ENCODE data around the gene FZD2.
"Not testable (repeated sequence)": the region's sequence is repeated elsewhere in the genome, so short reads cannot be mapped to it uniquely, and the experiment has no call there.

The FZD2 gene

DNA sequence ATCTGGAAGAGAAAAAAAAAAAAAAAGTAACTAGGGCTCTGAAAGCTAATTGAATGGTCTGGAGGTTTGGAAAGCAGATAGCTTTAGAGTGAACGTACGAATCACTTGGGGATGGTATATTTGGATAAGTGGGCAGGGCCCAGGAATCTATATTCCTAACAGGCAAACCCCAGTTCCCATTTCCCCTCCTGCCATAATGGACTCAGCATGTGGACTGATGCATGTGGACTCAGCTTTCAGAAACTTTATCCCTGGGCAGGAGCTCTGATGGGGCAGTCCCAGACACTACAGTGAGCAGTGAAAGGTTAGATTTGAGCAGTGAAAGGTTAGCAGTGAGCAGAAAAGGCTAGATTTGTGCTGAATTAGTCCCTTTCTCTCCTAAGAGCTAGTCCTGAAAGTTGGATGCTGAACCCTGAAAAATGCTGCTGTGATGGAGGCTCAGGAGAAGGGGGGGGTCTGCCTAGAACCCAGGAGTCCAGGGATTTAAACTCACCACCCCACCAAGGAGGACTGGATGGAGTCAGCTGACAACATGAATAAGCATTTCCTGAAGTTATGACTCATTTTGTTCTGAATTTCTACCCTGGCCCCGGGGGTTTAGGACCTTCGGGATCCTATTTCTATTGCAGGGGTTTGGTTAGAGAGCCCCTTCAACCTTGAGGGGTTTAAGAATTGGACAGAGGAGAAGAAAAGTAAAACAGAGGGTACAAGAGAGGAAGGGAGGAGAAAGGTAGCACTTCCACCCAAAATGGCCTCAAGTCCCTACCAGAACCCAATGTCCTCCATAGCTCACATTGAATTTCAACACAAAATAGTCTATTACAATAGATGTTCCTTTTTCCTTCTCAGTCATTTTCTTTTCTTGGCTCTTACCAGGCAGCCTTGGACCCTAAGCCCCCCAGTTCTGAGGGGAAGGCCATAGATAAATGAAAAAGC lies 10.3 kb upstream of the FZD2 start:
- DNase-seq, result no peak

DNA sequence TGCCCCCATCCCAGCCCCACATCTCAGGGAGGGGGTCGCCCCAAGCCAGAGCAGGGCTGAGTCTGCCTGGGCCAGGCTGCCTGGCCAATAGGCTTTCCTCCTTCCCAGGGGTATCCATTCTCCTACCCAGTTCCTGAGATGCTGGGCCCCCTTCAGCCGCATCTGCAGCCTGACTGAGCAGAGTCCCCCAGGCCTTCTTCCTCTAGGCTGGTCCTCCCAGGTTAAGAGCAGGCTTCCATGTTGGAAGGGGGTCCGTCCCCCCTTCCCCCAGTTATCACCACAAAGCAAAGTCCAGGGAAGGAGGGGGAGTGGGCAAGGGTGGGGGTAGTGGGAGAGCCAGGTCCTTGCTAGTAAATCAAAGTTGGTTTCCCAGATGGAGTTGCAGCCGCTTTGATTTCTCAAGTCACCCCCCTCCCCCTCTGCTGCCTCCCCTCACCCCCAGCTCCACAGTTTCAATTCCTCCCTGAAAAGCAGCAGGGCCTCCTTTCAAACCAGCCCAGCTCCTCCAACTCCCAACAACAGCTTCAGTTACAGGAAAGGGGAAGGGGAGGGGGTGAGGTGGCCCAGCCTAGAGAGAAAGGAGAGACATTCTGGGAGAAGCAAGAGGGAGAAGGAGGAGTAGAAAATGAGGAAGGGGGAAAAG lies 9.5 kb upstream of the FZD2 start:
- DNase-seq, result no peak

DNA sequence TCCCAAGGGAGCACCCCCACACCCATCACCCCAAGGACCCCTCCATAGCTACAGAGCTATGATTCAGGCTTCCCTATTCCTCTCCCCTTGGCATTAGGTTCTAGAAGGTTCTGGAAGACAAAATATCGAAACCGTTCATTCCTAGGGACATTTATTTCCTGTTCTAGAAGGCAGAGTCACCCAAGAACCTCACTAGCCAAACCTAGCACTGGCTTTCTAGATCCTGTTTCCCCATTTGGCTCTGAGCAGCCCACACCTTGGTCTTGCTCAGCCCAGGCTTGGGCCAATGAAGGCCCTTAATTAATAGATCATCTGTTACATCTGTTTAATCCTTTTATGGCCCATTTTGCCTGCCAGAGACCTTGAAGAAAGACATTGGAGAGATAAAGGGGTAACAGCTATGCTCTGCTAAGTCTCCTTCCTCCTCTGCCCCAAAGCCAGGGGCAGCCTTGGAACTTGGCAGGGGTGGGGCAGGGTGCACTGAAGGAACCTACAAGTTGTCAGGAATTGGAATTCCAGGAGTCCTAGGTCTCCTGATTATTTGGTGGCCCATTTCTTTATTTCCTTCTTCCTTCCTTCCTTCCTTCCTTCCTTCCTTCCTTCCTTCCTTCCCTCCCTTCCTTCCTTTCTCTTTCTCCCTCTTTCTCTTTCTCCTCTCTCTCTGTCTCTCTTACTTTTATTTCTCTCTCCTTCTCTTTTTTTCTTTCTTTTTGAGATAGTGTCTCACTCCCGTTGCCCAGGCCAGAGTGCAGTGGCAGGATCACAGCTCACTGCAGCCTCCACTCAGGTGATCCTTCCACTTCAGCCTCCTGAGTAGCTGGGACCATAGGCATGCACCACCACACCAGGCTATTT lies 8.7 kb upstream of the FZD2 start:
- DNase-seq, result no peak

DNA sequence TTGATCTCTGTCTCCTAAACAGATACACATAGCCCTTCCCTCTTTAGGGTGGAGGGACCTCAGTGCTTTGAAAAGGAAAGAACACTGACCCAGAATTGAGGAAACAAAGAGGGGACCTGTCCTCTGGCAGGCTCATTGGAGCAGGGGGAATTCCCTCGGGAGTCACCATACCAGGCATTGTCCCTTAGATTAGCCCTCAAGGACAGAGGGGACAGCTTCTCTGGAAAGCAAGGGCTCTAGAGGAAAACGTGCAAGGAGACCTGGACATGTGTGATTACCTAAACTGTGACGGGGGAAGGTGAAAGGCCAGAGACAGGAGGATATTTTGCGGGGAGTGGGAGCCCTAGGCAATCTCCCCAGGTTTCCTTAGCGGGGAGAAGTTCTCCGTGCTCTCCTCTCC lies 7.6 kb upstream of the FZD2 start:
- DNase-seq, result no peak

DNA sequence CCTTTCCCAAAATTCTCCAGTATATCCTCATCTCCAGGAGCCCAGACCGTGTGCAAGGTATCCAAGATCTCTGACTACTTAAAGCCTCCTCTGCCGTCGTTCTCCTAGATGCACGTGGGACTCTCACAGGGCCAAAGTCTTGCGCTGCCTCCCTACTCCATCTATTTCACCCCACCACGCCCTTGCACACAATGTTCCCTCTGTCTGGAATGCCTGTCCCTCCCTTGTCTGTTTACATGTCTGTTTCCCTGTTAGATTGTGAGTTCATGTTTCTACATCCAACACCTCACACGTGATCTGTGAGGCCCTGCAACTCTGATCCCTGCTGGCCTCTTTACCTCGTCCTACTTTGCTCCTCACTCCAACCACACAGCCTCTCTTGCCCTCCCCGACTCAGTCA lies 4.9 kb upstream of the FZD2 start:
- no peak for DNase-seq

DNA sequence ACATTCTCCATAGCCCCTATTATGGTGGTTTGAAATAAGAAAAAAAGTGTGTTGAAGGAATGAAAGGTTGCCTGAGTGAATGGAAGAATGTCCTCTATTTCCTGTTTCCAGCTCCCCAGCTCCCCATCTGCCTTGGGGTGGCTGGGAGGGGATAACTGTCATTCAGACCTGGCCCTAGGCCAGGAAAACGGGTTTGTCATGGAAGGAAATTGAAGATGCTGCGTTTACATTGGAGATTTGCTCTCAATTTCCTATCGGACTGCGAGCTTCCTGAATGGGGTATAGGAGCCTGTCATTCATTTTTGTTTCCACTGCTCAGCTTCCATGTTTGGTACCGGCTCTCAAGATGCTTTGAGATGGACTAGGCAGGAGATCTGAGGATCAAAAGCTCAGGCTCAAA lies 2.2 kb upstream of the FZD2 start:
- DNase-seq, result no peak

DNA sequence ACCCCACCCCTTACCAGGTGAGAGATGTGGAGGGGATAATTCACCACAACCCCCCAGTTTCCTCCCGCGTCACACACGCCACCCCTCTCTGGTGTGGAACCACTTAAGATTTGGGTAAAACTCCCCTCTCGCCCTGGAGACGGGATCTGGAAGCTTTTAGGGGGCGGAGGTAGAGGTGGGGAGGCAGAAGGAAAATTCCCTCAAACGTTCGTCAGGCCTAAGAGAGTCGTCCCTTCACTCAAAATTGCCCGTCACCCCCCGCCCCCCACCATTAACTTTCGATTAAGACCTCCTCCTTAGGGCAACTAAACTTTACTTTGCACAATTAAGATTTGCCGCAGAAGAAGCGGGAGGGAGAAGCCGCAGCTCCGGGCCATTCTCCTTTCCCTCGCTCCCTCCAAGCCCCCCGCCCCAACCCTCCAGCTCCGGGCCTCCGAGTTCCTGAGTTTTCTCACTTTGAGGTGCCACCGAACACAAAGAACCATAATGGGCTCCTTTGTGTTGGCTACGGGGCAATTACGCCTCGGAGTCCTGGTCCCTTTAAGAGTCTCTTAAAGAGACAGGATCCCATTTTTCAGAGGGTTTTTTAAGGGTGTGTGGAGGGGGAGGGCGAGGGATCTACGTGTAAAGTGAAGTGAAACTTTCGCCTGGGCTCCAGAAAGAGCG lies 985 bp upstream of the FZD2 start:
- DNase-seq, result no peak

DNA sequence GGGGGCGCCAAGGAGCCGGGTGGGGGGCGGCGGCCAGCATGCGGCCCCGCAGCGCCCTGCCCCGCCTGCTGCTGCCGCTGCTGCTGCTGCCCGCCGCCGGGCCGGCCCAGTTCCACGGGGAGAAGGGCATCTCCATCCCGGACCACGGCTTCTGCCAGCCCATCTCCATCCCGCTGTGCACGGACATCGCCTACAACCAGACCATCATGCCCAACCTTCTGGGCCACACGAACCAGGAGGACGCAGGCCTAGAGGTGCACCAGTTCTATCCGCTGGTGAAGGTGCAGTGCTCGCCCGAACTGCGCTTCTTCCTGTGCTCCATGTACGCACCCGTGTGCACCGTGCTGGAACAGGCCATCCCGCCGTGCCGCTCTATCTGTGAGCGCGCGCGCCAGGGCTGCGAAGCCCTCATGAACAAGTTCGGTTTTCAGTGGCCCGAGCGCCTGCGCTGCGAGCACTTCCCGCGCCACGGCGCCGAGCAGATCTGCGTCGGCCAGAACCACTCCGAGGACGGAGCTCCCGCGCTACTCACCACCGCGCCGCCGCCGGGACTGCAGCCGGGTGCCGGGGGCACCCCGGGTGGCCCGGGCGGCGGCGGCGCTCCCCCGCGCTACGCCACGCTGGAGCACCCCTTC lies 484 bp downstream of the FZD2 start:
- no peak for DNase-seq

DNA sequence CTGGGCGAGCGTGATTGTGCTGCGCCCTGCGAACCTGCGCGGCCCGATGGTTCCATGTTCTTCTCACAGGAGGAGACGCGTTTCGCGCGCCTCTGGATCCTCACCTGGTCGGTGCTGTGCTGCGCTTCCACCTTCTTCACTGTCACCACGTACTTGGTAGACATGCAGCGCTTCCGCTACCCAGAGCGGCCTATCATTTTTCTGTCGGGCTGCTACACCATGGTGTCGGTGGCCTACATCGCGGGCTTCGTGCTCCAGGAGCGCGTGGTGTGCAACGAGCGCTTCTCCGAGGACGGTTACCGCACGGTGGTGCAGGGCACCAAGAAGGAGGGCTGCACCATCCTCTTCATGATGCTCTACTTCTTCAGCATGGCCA lies 1.0 kb downstream of the FZD2 start:
- no peak for DNase-seq

DNA sequence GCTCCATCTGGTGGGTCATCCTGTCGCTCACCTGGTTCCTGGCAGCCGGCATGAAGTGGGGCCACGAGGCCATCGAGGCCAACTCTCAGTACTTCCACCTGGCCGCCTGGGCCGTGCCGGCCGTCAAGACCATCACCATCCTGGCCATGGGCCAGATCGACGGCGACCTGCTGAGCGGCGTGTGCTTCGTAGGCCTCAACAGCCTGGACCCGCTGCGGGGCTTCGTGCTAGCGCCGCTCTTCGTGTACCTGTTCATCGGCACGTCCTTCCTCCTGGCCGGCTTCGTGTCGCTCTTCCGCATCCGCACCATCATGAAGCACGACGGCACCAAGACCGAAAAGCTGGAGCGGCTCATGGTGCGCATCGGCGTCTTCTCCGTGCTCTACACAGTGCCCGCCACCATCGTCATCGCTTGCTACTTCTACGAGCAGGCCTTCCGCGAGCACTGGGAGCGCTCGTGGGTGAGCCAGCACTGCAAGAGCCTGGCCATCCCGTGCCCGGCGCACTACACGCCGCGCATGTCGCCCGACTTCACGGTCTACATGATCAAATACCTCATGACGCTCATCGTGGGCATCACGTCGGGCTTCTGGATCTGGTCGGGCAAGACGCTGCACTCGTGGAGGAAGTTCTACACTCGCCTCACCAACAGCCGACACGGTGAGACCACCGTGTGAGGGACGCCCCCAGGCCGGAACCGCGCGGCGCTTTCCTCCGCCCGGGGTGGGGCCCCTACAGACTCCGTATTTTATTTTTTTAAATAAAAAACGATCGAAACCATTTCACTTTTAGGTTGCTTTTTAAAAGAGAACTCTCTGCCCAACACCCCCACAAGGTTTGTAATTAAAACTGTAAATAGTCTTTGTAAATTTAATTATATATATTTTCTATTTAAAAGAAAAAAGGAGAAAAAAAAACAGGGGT lies 1.7 kb downstream of the FZD2 start:
- DNase-seq, result no peak

DNA sequence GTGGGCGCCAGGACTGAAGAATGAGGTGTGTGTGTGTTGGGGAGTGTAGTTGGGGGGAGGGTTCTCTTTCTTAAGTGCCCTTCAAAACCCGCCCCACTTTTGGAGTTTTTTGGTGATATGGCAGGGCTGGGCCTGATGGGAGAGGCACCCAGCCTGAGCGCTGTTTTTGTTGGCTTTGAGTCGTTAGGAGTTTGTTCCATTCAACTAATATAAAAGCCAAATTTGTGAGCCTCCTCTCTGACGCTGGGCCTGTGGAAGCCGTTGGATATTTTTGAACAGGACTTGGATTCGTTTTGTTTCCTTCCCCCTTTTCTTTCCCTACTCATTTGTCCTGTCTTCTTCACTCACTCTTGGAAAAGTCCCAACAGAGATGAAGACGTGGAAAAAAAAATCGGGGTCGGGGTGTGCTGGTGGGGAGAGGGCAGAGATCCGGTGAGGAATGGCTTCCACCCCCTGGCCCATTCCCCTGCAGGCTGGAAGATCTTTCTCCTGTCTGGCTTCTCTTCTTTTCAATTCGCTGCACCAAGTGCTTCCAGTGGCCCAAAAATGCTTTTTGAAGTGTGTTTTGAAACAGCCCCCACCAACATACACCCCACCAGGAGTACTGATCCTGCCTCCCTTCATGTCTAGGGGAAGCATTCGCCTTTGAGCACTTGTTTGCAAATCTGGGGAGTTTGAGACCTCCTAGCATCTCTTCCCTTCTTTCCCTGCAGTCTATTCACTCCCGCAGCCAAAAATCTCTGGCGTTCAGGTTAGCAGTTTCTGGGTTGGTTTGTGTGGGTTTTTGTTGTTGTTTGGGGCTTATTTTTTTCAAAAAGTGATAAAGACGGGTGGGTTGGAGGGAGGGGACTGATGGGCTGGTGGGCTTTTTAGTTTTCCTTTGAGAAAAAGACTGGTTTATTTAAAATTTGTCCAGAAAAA lies 2.6 kb downstream of the FZD2 start:
- no peak for DNase-seq

DNA sequence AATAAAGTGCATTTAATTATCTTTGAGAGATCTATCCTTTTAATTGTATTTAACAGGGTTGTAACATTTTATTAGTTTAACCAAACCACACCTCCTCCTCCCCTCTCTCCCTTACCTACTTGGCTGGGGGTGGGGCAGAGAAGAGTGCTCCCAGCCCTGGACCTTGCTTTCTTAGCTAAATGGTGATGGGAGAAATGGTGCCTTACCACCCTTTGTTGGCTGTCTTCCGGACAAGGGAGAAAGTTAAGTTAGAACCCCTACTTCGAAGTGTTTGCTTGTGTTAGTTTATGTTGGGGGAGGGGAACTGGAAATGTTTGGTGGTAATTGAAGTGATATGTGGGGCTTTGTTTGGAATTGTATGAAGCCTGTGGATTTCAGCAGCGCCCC lies 3.9 kb downstream of the FZD2 start:
- no peak for DNase-seq

DNA sequence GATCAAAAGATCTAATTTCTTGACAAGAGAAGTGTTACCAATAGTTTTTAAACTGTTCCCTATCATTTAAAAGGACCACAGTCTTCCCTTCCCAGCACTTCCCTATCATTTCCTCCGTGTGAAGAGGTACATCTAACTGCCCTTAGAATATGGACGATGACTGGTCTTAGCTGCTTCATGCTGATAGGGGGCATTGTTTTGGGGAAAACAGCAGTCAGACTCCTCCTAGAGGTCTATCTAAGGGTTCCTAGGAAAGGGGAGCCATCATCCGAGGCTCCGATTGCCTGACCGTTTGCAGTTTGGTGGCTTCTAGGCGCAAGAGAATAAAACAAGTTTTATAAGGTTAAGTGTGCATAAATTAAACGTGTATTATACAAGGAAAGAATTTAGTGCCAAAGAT lies 7.1 kb downstream of the FZD2 start:
- no peak for DNase-seq

DNA sequence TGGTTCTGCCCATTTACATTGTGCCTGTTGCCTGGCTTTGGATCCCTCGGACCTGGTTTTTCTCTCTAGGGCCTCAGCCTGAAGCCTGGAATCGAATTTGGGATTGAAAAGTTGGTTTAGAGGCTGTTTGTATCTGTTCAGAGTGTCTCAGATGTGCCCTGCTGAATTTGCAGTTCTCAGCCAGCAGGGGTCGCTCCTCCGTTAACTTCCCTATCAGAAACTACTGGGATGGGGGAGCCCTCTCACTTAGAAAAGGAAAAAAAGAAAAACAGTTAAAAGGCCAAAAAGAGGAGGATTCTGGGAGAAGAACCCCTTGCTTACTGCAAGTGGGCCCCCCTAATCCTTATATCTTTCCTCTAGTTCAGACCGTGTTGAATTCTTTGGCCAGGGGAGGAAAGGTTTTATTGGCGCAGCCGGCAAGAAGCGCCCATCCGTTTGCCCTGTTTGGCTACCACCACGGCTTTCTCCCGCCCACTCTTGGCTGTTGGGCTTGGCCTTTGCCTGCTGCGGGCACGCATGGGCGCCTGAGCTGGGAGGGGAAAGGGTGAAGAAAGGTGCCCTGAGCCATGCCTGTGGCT lies 8.7 kb downstream of the FZD2 start:
- no peak for DNase-seq

DNA sequence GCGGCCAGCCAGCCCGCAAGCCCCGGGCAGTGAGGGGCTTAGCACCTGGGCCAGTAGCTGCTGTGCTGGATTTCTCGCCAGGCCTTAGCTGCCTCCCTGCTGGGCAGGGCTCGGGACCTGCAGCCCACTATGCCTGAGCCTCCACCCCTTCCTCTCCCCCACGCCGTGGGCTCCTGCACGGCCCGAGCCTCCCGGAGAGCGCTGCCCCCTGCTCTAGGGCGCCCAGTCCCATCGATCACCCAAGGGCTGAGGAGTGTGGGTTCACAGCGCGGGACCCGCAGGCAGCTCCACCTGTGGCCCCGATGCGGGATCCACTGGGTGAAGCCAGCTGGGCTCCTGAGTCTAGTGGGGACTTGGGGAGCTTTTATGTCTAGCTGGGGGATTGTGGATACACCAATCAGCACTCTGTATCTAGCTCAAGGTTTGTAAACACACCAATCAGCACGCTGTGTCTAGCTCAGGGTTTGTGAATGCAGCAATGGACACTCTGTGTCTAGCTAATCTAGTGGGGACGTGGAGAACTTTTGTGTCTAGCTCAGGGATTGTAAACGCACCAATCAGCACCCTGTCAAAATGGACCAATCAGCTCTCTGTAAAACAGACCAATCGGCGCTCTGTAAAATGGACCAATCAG lies 11.1 kb downstream of the FZD2 start:
- DNase-seq, result not testable (repeated sequence)

DNA sequence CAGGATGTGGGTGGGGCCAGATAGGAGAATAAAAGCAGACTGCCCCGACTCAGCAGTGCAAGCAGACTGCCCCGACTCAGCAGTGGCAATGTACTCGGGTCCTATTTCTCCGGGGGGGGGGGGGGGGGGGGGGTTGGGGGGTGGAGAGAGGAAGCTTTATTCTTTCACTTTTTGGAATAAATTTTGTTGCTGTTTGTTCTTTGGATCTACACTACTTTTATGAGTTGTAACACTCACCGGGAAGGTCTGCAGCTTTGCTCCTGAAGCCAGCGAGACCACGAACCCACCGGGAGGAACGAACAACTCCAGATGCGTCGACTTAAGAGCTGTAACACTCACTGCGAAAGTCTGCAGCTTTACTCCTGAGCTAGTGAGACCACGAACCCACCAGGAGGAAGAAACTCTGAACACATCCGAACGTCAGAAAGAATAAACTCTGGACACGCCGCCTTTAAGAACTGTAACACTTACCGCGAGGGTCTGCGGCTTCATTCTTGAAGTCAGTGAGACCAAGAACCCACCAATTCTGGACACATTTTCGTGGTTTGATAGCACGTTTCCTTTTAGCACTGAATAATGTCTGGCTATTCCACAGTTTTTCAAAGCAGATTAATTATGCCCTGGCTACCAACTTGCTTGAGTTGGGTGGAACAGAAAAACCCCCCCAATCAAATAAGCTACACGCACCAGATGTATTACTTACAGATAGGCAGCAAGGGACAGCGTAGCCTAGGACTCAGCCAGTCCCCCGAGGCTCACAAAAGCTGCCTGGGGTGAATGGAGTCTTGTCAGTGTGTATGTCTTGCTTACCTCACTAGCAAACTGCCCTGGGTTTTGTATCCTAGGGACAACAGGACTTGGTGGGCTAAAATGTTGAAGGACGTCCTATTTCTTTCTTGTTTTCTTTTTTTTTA lies 11.9 kb downstream of the FZD2 start:
- DNase-seq, result no peak

DNA sequence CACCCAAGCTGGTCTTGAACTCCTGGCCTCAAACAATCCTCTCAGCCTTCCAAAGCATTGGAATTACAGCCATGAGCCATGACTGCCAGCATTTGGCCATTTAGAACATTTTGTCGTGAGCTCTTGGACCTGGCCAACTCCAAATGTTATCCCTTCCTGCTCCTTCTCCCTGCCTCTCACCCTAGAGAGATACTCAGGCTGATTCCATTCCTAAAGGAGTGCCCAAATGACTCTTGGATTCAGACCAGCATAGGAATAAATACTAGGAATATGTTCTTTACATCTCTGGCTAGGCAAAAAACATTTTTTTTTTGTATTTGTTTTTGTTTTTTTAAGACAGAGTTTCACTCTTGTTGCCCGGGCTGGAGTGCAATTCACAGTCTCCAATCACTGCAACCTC lies 15.5 kb downstream of the FZD2 start:
- DNase-seq, result no peak

DNA sequence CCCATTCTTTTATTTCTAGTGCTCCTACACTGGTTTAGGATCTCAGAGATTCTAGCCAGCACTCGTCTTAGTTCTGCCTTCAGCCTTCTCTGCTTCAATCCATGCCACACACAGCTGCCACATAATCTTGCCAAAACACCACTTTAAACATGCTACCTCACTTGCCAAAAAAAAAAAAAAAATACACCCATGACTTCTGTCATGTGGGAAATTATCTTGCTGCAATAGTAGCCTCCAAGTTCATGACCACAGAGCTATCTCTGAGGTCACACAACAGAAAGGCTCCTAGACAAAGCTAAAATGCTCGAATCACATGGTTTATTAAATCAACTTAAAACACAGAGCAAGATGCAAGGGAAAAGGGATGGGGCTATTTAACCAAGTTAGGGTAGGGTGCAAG lies 18.1 kb downstream of the FZD2 start:
- DNase-seq, result no peak

Measured in NCI-H187 treated with DMSO at 0.1 percent for 48 hours (cell line).